Measurements from ENCODE around the gene KRT20. TPM values are rescaled to one million over a fixed set of nuclear protein-coding genes. Genes with fewer than 3 reads are reported as not detected.

Gene KRT20
- total RNA-seq, 1 experiment from 2014 or later, result 1.5 TPM

- intact Hi-C loops (cut with micrococcal nuclease), result loop anchor here (2.0 kb wide), 1 partner anchor 41 kb away; no protein-coding TSS in a partner anchor
- no peaks in the 10 kb centered on the region for H3K9me2 ChIP-seq (ENCODE audit: insufficient read depth)
- no peak overlapping the region for H2AFZ ChIP-seq (ENCODE audit: low read depth, low read length, poor library complexity, severe bottlenecking)
- peak overlapping the region; percentile 90 for H3K27ac ChIP-seq (ENCODE audit: low read depth, low read length)
- no peaks in the 10 kb centered on the region; a peak in 1 of 4 replicates for H3K36me3 ChIP-seq (ENCODE audit: control insufficient read depth in 1 of 2, insufficient read depth in 2 of 2, low read length in 2 of 2)
- BruUV-seq (replicated peaks), result TSS peak; percentile 83
- peak overlapping the region; percentile 52 for H3K9ac ChIP-seq (ENCODE audit: low read length)
- no peaks in the 10 kb centered on the region for H3K79me2 ChIP-seq (ENCODE audit: insufficient read depth, low read length)
- H3K27me3 ChIP-seq (ENCODE audit: insufficient read depth, low read length), result no peaks in the 10 kb centered on the region
- H3K9me3 ChIP-seq (ENCODE audit: control insufficient read depth in 1 of 2, insufficient read depth in 1 of 2, low read depth in 1 of 2, low read length in 2 of 2), result no peaks in the 10 kb centered on the region
- ChIA-PET CTCF (interaction anchor here (1.6 kb wide), 1 partner anchor 407 kb away, joined by 4 read pairs; no protein-coding TSS in a partner anchor), RAD21 (ENCODE audit: low non-redundant PET in 1 of 2, low total read pairs in 2 of 2, uncharacterized antibody in 2 of 2, unreplicated experiment in 2 of 2) (no interaction called here), POLR2A (interaction anchor here (1.1 to 1.4 kb wide), 2 partner anchors 37 to 42 kb away, joined by 3 read pairs; no protein-coding TSS in a partner anchor)
- H3K4me3 ChIP-seq (replicated peaks in 1 of 2; ENCODE audit: low read depth in 1 of 2, low read length in 2 of 2), result no peak overlapping the region
- peaks cover 45 to 65% of the 10 kb centered on the region in 2 experiments for H3K4me1 ChIP-seq (ENCODE audit: control insufficient read depth in 1 of 2, insufficient read depth in 2 of 2, low read length in 2 of 2)
- peak overlapping the region; percentile 50 for H3K4me2 ChIP-seq (ENCODE audit: low read length)
- ATAC-seq (peak; percentile 37), DNase-seq (ENCODE audit: low read depth, low spot score) (no peak)
- TF ChIP-seq POLR2A (IDR thresholded peaks at IDR 0.05; ENCODE audit: borderline replicate concordance, extremely low read depth, insufficient read depth, insufficient read length), result peak; percentile 15
- no peak for TF ChIP-seq YY1 (IDR thresholded peaks at IDR 0.05; ENCODE audit: extremely low read depth, insufficient replicate concordance, low read depth, low read length)
- H4K20me1 ChIP-seq (ENCODE audit: insufficient read depth), result no peaks in the 10 kb centered on the region
Observed at GRCh38 chr17:40915721-40916256, 30.7 kb upstream of the KRT20 start.

- intact Hi-C loops (cut with micrococcal nuclease), result loop anchor here (2.0 kb wide), 1 partner anchor 42 kb away; no protein-coding TSS in a partner anchor
- ChIA-PET RAD21 (ENCODE audit: low non-redundant PET in 1 of 2, low total read pairs in 2 of 2, uncharacterized antibody in 2 of 2, unreplicated experiment in 2 of 2) (no interaction called here), POLR2A (interaction anchor here (1.1 to 1.7 kb wide), 2 partner anchors 42 to 615 kb away, joined by 3 read pairs; no protein-coding TSS in a partner anchor), CTCF (no interaction called here)
- Histone ChIP-seq H3K9me3 (ENCODE audit: control insufficient read depth in 1 of 2, insufficient read depth in 1 of 2, low read depth in 1 of 2, low read length in 2 of 2) (no peaks in the 10 kb centered on the region), H3K27me3 (ENCODE audit: insufficient read depth, low read length) (no peaks in the 10 kb centered on the region), H3K79me2 (ENCODE audit: insufficient read depth, low read length) (no peaks in the 10 kb centered on the region), H4K20me1 (ENCODE audit: insufficient read depth) (no peaks in the 10 kb centered on the region), H3K27ac (ENCODE audit: low read depth, low read length) (peak overlapping the region; percentile 90), H3K36me3 (ENCODE audit: control insufficient read depth in 1 of 2, insufficient read depth in 2 of 2, low read length in 2 of 2) (no peaks in the 10 kb centered on the region; a peak in 1 of 4 replicates), H3K9me2 (ENCODE audit: insufficient read depth) (no peaks in the 10 kb centered on the region), H2AFZ (ENCODE audit: low read depth, low read length, poor library complexity, severe bottlenecking) (no peak overlapping the region), H3K9ac (ENCODE audit: low read length) (peak overlapping the region; percentile 52), H3K4me3 (replicated peaks in 1 of 2; ENCODE audit: low read depth in 1 of 2, low read length in 2 of 2) (no peak overlapping the region), H3K4me2 (ENCODE audit: low read length) (peak overlapping the region; percentile 50), H3K4me1 (ENCODE audit: control insufficient read depth in 1 of 2, insufficient read depth in 2 of 2, low read length in 2 of 2) (peaks cover 50 to 65% of the 10 kb centered on the region in 2 experiments)
- ATAC-seq, result peak; percentile 83
- BruUV-seq (replicated peaks), result no TSS peak
- DNase-seq (ENCODE audit: low read depth, low spot score), result peak; percentile 92
- TF ChIP-seq CBX3 (IDR thresholded peaks at IDR 0.05; ENCODE audit: low read depth) (peak; percentile 94), TCF7L2 (IDR thresholded peaks at IDR 0.05; ENCODE audit: borderline replicate concordance, extremely low read depth, insufficient read depth, insufficient read length) (peak; percentile 56), FOSL1 (IDR thresholded peaks at IDR 0.05; ENCODE audit: low read depth) (peak; percentile 94), SP1 (IDR thresholded peaks at IDR 0.05; ENCODE audit: low read depth) (peak; percentile 98), ZFX (IDR thresholded peaks at IDR 0.05) (no peak), REST (IDR thresholded peaks at IDR 0.05; ENCODE audit: low read depth) (no peak), SIN3A (IDR thresholded peaks at IDR 0.05; ENCODE audit: low read depth) (no peak; the same call in 1 of the 2 replicates), MAX (IDR thresholded peaks at IDR 0.05) (peak; percentile 67), POLR2A (IDR thresholded peaks at IDR 0.05; ENCODE audit: borderline replicate concordance, extremely low read depth, insufficient read depth, insufficient read length) (no peak), EZH2 (IDR thresholded peaks at IDR 0.05) (no peak)
- TF ChIP-seq, protein P1, sequence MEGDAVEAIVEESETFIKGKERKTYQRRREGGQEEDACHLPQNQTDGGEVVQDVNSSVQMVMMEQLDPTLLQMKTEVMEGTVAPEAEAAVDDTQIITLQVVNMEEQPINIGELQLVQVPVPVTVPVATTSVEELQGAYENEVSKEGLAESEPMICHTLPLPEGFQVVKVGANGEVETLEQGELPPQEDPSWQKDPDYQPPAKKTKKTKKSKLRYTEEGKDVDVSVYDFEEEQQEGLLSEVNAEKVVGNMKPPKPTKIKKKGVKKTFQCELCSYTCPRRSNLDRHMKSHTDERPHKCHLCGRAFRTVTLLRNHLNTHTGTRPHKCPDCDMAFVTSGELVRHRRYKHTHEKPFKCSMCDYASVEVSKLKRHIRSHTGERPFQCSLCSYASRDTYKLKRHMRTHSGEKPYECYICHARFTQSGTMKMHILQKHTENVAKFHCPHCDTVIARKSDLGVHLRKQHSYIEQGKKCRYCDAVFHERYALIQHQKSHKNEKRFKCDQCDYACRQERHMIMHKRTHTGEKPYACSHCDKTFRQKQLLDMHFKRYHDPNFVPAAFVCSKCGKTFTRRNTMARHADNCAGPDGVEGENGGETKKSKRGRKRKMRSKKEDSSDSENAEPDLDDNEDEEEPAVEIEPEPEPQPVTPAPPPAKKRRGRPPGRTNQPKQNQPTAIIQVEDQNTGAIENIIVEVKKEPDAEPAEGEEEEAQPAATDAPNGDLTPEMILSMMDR (IDR thresholded peaks at IDR 0.05 in 2 of 3, conservative IDR thresholded peaks at IDR 0.05 in 1 of 3; ENCODE audit: borderline replicate concordance in 1 of 3, insufficient read depth in 1 of 3, low read depth in 2 of 3, low read length in 2 of 3), result no peak
- TF ChIP-seq, protein P2, sequence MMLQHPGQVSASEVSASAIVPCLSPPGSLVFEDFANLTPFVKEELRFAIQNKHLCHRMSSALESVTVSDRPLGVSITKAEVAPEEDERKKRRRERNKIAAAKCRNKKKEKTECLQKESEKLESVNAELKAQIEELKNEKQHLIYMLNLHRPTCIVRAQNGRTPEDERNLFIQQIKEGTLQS (IDR thresholded peaks at IDR 0.05), result peak; percentile 92; the same call in 1 of the 2 replicates
Observed at GRCh38 chr17:40915199-40915661, 30.2 kb upstream of the KRT20 start.

Measured in HCT116 (cell line).